Common myeloid progenitor, CD34-positive (primary cell): ENCODE data around the gene SPNS3.

Source experiments
- CTCF ChIA-PET: fragments of 350-600 bp; sonication (Branson Sonifier 250); formaldehyde crosslinking; loops from one replicate; lab custom pipeline; 2021; ENCODE audit warnings: antibody characterized with exemption; lab: Charles Lee
- POLR2A ChIA-PET: fragments of 350-600 bp; sonication (Branson Sonifier 250); formaldehyde crosslinking; loops from one replicate; lab custom pipeline; 2021; ENCODE audit warnings: antibody characterized with exemption; lab: Charles Lee
- DNase-seq, 3 donors: peaks; one replicate each; pipeline versions ENCODE4 v3.0.0 to v3.0.0-alpha.2; 2013
- H3K27ac ChIP-seq, 2 experiments: 1 replicate in 1 of 2; 2 replicates in 1 of 2; pipeline ENCODE4 v1.7.0; 2013; ENCODE audit warnings: inconsistent platforms in 2 of 2, low read length in 2 of 2, mild to moderate bottlenecking in 2 of 2, low read depth in 1 of 2, moderate library complexity in 1 of 2; ENCODE audit not compliant: severe bottlenecking in 2 of 2, insufficient read depth in 1 of 2, poor library complexity in 1 of 2
- H3K27me3 ChIP-seq, 5 experiments: replicated peaks in 2 of 5; 1 replicate in 3 of 5; 2 replicates in 2 of 5; pipeline versions ENCODE4 v1.6.1 to v1.7.0; 2013; ENCODE audit warnings: low read length in 4 of 5, mild to moderate bottlenecking in 2 of 5, moderate library complexity in 2 of 5, inconsistent platforms in 1 of 5; ENCODE audit not compliant: insufficient read depth in 5 of 5, control insufficient read depth in 4 of 5
- H3K36me3 ChIP-seq, 4 experiments: 1 replicate in 2 of 4; 2 replicates in 2 of 4; pipeline versions ENCODE4 v1.6.1 to v1.7.0; 2013; ENCODE audit warnings: low read length in 3 of 4, control low read depth in 1 of 4, mild to moderate bottlenecking in 1 of 4; ENCODE audit not compliant: control insufficient read depth in 4 of 4, insufficient read depth in 4 of 4
- H3K4me1 ChIP-seq, 4 experiments: 1 replicate in 3 of 4; 2 replicates in 1 of 4; pipeline versions ENCODE4 v1.6.1 to v1.7.1; 2013; ENCODE audit warnings: low read length in 3 of 4, mild to moderate bottlenecking in 3 of 4, control low read depth in 1 of 4, inconsistent platforms in 1 of 4, moderate library complexity in 1 of 4; ENCODE audit not compliant: control insufficient read depth in 4 of 4, insufficient read depth in 4 of 4; ENCODE audit errors: control extremely low read depth in 1 of 4
- H3K4me3 ChIP-seq, 7 experiments: 1 replicate in 4 of 7; 2 replicates in 3 of 7; pipeline versions ENCODE4 v1.5.1 to v1.7.0; 2013; ENCODE audit warnings: mild to moderate bottlenecking in 7 of 7, low read length in 6 of 7, moderate library complexity in 6 of 7, inconsistent platforms in 2 of 7, low read depth in 2 of 7, control low read depth in 1 of 7; ENCODE audit not compliant: insufficient read depth in 4 of 7, control insufficient read depth in 1 of 7; ENCODE audit errors: extremely low read depth in 1 of 7
- H3K9me3 ChIP-seq, 5 experiments: 1 replicate in 4 of 5; 2 replicates in 1 of 5; pipeline versions ENCODE4 v1.6.1 to v1.7.1; 2013; ENCODE audit warnings: low read length in 4 of 5, mild to moderate bottlenecking in 2 of 5, inconsistent platforms in 1 of 5, low read depth in 1 of 5, moderate library complexity in 1 of 5; ENCODE audit not compliant: control insufficient read depth in 4 of 5, insufficient read depth in 2 of 5; ENCODE audit errors: control extremely low read depth in 1 of 5
- WGBS: methylation state at CpG from one replicate; pipeline ENCODE4 v1.1.5; 2013; ENCODE audit not compliant: insufficient coverage; 5-methylcytosine and 5-hydroxymethylcytosine counted together

Gene SPNS3

DNA sequence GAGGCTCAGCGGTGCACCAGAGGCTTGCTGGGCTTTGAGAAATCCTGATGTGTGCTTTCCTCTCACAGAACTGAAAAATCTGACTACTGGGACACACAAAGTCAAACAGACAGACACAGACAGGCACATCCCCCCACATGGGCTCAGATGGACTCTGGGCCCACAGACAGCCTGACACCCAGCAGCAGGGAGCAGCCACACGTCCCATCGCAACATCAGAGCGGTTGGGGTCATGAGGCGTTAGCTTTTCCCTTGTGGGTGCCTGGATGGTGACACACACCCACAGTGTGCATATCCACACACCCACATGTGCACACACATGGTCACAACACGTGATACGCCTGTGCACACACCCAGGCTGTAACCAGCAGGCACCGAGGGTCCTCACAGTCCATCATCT is 6.3 kb downstream of the SPNS3 start:
- Histone ChIP-seq H3K4me1 (peaks cover 2 to 85% (median 70%) of the 10 kb centered on the region in 4 experiments), H3K27me3 (no peaks in the 10 kb centered on the region), H3K4me3 (peak overlapping the region in 1 of 7 experiments; percentile 1), H3K9me3 (no peaks in the 10 kb centered on the region), H3K36me3 (peaks cover 0 to 42% (median 0%) of the 10 kb centered on the region in 4 experiments), H3K27ac (no peak overlapping the region)
- ChIA-PET CTCF (no interaction called here), POLR2A (no interaction called here)
- WGBS: 86% methylated on average over 8 of the region's 8 CpGs
- DNase-seq: no peak

DNA sequence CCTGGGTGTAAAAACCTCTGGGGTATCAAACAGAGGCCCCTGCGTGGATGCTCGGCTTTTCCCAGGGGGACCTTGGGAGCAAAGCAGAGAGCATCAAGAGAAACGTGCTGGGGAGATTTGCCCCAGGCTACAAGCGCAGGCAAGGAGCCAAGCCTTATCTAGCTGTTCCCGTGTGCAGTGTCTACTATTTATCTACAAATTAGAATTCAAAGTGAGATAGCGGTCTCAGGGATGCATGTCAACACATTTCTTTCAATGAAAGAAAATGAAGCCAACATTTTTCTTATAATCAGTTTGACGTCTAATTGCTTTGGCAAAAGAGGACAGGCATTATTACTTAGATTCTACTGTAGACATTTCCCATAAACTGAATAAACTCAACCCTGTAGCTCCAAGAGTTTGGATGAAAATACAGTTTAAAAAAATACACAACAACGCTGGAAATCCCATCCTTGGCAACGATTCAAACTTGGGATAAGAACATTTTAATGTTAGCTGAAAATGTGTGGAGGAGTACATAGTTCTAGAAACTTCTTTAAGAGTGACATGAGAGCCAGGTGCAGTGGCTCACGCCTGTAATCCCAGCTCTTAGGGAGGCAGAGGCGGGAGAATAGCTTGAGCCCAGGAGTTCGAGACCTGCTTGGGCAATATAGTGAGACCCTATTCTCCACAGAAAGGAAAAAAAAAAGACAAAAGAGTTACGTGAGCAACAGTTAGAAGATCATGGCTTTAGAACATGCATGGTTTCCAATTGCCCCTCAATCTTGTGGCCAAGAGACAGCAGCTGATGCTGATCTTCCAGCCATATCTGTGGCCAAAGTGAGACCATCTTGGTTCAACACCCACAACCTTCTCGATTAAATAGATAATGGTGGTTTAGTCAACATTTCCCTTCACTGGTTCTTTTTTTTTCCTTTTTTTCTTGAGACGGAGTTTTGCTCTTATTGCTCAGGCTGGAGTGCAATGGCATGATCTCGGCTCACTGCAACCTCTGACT is 7.2 kb downstream of the SPNS3 start:
- H3K4me1 ChIP-seq: peaks cover 0 to 86% (median 69%) of the 10 kb centered on the region in 4 experiments
- no peaks in the 10 kb centered on the region for H3K9me3 ChIP-seq
- POLR2A ChIA-PET: interaction anchor here (0.6 kb wide), 1 partner anchor 18 kb away, joined by 3 read pairs; no protein-coding TSS in a partner anchor
- H3K36me3 ChIP-seq: peaks cover 0 to 48% (median 0%) of the 10 kb centered on the region in 4 experiments
- WGBS: 89% methylated on average over 13 of the region's 16 CpGs
- no peak overlapping the region for H3K27ac ChIP-seq
- H3K27me3 ChIP-seq: no peaks in the 10 kb centered on the region
- H3K4me3 ChIP-seq: no peak overlapping the region
- CTCF ChIA-PET: interaction anchor here (0.6 kb wide), 1 partner anchor 15 kb away, joined by 3 read pairs; no protein-coding TSS in a partner anchor
- peak in 1 of 3 donors; percentile 25 for DNase-seq

DNA sequence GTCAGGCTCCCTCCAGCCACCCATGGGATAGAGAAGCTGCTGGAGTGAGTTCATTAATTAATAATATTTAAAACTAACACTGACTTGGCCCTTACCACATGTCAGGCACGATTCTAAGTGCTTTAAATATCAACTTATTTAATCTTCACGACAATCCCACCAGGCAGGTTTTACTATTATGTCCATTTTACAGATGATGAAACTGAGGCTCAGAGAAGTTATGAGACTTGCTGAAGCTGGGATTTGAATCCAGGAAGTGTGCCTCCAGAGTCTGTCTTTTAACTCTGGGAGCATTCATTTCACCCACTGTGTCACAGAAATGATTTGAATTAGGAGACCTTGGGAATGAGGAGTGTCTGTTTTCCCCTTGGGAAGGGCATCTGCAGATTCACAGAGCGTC is 8.8 kb downstream of the SPNS3 start:
- 100% methylated on average over 2 of the region's 3 CpGs for WGBS
- CTCF ChIA-PET: interaction anchor here (1.3 to 4.3 kb wide), 2 partner anchors 21 to 55 kb away, joined by 3 to 19 read pairs; no protein-coding TSS in a partner anchor
- no peak for DNase-seq
- POLR2A ChIA-PET: interaction anchor here (0.6 kb wide), 1 partner anchor 13 kb away, joined by 7 read pairs; no protein-coding TSS in a partner anchor
- H3K9me3 ChIP-seq: no peaks in the 10 kb centered on the region
- no peaks in the 10 kb centered on the region for H3K27me3 ChIP-seq
- H3K27ac ChIP-seq: no peak overlapping the region
- H3K4me1 ChIP-seq: peaks cover 0 to 78% (median 55%) of the 10 kb centered on the region in 4 experiments
- H3K4me3 ChIP-seq: no peak overlapping the region
- peaks cover 0 to 63% (median 0%) of the 10 kb centered on the region in 4 experiments for H3K36me3 ChIP-seq

DNA sequence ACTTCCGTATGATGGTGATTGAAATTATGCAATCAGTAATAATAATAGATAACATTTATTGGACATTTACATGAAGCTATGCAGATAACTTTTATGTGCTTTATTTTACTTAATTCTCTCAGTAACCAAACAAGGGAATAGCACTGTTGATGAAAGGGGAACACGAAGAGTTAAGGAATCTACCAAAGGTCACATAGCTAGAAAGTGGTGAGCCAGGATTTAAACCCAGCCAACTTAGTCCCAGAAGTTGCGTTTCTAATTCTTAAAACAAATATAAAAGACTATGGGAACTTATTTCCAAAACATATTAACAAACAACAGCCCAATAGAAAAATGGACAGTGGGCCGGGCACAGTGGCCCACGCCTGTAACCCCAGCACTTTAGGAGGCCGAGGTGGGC is 9.7 kb downstream of the SPNS3 start:
- Histone ChIP-seq H3K9me3 (no peaks in the 10 kb centered on the region), H3K27ac (no peak overlapping the region), H3K4me1 (peaks cover 0 to 69% (median 46%) of the 10 kb centered on the region in 4 experiments), H3K27me3 (no peaks in the 10 kb centered on the region), H3K4me3 (no peak overlapping the region), H3K36me3 (peaks cover 0 to 66% (median 2%) of the 10 kb centered on the region in 4 experiments)
- ChIA-PET POLR2A (no interaction called here), CTCF (interaction anchor here (0.6 to 4.3 kb wide), 7 partner anchors 10 to 57 kb away, joined by 3 to 19 read pairs (median 3); partner anchors contain the start of gene SPNS2)
- 100% methylated on average over 5 of the region's 6 CpGs for WGBS
- DNase-seq: no peak

DNA sequence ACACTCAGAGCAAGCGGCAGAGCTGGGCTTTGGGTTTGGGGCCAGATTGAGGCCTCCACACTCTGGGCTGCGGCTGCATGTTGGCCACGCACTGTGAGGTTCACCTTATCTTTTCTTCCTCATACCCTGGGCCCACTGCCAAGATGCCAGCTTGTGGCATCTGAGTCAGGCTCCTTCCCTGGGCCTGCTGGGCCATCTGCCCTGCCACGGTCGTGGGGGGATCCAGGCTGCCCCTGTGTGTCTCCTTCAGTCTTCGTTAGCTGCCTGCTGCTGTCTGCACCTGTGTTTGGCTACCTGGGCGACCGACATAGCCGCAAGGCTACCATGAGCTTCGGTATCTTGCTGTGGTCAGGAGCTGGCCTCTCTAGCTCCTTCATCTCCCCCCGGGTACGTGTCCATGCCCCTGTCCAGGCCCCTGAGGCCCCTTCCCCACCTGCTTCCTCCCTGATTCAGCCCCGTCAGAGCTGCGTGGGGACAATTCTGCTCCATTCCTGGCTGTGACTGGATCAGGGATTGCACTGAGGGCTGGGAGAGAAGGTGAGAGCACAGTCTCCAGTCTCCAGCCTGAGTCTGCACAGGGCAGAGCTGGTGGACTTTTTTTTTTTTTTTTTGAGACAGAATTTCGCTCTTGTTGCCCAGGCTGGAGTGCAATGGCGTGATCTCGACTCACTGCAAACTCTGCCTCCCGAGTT is 11.2 kb downstream of the SPNS3 start:
- Histone ChIP-seq H3K27ac (no peak overlapping the region), H3K36me3 (peaks cover 0 to 68% (median 2%) of the 10 kb centered on the region in 4 experiments), H3K4me1 (peaks cover 0 to 64% (median 36%) of the 10 kb centered on the region in 4 experiments), H3K9me3 (no peaks in the 10 kb centered on the region), H3K27me3 (no peaks in the 10 kb centered on the region), H3K4me3 (peak overlapping the region in 3 of 7 experiments; percentile 11 to 48 (median 19))
- 12% methylated on average over 16 of the region's 18 CpGs for WGBS
- ChIA-PET POLR2A (interaction anchor here (0.6 to 2.0 kb wide), 5 partner anchors 11 to 258 kb away, joined by 3 to 8 read pairs (median 5); partner anchors contain the start of genes SPNS2 and SPNS3), CTCF (interaction anchor here (0.6 to 4.3 kb wide), 11 partner anchors 9 to 55 kb away, joined by 3 to 19 read pairs (median 4); partner anchors contain the start of genes SPNS2 and SPNS3)
- DNase-seq: peak; percentile 95 to 99 (median 98)

DNA sequence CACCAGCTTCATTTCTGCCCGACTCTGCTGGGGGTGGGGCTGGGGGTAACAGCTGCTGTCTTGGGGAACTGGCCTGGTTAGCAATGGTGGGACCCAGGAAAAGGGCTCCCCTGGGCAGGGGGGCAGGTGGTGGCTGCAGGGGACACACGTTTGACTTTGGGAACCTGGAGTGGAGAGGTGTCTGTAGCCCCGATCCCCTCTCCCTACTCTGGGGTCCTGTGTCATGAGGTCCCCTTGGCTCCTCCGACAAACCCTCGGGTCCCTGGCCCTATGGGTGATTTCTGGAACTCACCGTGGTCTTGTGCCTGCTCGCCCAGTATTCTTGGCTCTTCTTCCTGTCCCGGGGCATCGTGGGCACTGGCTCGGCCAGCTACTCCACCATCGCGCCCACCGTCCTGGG is 12.0 kb downstream of the SPNS3 start:
- Histone ChIP-seq H3K27ac (no peak overlapping the region), H3K4me3 (no peak overlapping the region), H3K27me3 (no peaks in the 10 kb centered on the region), H3K36me3 (peaks cover 0 to 62% (median 2%) of the 10 kb centered on the region in 4 experiments), H3K9me3 (no peaks in the 10 kb centered on the region), H3K4me1 (peaks cover 0 to 59% (median 30%) of the 10 kb centered on the region in 4 experiments)
- 100% methylated on average over 7 of the region's 13 CpGs for WGBS
- ChIA-PET CTCF (interaction anchor here (0.8 to 4.3 kb wide), 6 partner anchors 10 to 55 kb away, joined by 4 to 19 read pairs (median 4); partner anchors contain the start of genes SPNS2 and SPNS3), POLR2A (interaction anchor here (1.0 to 2.0 kb wide), 3 partner anchors 12 to 60 kb away, joined by 3 to 8 read pairs (median 5); partner anchors contain the start of gene SPNS3)
- no peak for DNase-seq
